SU-DHL-6 (cell line): ENCODE measurements around the gene SUDS3.

Source experiments
- EZH2phosphoT487 ChIP-seq: fragments of 200-600 bp; sonication (generic), shearing (Covaris generic); conservative IDR thresholded peaks from 2 replicates; pipeline ENCODE4 v1.6.1; 2018; ENCODE audit warnings: mild to moderate bottlenecking, antibody characterized with exemption, low read length, moderate library complexity, mixed read lengths
- TF ChIP-seq, protein P1 (sequence below): fragments of 200-600 bp; sonication (generic); IDR thresholded peaks from one replicate; pipeline ENCODE4 v1.5.1; 2017; ENCODE audit warnings: antibody characterized with exemption, mild to moderate bottlenecking, low read length, moderate library complexity; ENCODE audit not compliant: insufficient read depth, poor library complexity, severe bottlenecking

DNA sequence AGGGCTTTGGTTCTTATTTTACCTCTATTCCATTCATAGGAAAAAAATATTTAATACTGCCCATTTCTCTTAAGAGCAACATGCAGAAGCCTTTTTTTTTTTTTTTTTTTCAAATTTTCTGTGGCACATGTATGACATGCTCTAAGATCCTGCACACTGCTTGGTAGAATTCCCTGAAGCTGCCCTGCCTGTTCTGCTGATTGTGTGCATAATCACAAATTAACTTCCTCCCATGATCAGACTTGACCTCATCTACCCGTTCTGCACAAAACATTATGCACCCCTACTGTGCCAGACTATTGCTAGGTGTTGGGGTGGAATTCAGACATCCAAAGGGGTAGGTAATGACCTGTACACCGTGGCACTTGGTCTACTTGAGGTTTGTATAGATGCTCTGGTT, 22.2 kb downstream of the SUDS3 start:
- TF ChIP-seq, protein P1, sequence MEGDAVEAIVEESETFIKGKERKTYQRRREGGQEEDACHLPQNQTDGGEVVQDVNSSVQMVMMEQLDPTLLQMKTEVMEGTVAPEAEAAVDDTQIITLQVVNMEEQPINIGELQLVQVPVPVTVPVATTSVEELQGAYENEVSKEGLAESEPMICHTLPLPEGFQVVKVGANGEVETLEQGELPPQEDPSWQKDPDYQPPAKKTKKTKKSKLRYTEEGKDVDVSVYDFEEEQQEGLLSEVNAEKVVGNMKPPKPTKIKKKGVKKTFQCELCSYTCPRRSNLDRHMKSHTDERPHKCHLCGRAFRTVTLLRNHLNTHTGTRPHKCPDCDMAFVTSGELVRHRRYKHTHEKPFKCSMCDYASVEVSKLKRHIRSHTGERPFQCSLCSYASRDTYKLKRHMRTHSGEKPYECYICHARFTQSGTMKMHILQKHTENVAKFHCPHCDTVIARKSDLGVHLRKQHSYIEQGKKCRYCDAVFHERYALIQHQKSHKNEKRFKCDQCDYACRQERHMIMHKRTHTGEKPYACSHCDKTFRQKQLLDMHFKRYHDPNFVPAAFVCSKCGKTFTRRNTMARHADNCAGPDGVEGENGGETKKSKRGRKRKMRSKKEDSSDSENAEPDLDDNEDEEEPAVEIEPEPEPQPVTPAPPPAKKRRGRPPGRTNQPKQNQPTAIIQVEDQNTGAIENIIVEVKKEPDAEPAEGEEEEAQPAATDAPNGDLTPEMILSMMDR: no peak
- TF ChIP-seq EZH2phosphoT487: no peak
